ENCODE results near the gene B3GNT5.
A peak's percentile ranks its signal among the peaks of the same experiment; 100 is the strongest.

- TF ChIP-seq, protein P1, sequence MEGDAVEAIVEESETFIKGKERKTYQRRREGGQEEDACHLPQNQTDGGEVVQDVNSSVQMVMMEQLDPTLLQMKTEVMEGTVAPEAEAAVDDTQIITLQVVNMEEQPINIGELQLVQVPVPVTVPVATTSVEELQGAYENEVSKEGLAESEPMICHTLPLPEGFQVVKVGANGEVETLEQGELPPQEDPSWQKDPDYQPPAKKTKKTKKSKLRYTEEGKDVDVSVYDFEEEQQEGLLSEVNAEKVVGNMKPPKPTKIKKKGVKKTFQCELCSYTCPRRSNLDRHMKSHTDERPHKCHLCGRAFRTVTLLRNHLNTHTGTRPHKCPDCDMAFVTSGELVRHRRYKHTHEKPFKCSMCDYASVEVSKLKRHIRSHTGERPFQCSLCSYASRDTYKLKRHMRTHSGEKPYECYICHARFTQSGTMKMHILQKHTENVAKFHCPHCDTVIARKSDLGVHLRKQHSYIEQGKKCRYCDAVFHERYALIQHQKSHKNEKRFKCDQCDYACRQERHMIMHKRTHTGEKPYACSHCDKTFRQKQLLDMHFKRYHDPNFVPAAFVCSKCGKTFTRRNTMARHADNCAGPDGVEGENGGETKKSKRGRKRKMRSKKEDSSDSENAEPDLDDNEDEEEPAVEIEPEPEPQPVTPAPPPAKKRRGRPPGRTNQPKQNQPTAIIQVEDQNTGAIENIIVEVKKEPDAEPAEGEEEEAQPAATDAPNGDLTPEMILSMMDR (IDR thresholded peaks at IDR 0.05; ENCODE audit: insufficient read depth, low read length): no peak
- TF ChIP-seq SPI1 (IDR thresholded peaks at IDR 0.05; ENCODE audit: borderline replicate concordance, low read depth): no peak
- 0 out of 2 replicates have a peak, but pooled peaks have one; percentile 32 for TF ChIP-seq POLR2AphosphoS5 (IDR thresholded peaks at IDR 0.05; ENCODE audit: low read depth)
- no peak for TF ChIP-seq GABPA (IDR thresholded peaks at IDR 0.05; ENCODE audit: low read depth)
- TF ChIP-seq REST (IDR thresholded peaks at IDR 0.05; ENCODE audit: insufficient replicate concordance, low read depth): no peak
These were observed 2.3 kb downstream of the B3GNT5 start for GRCh38 chr3:183255348-183255730.

Measured in HL-60 (cell line).